HG02973 (cell line): Measurements from ENCODE around the gene L3MBTL3.
"Not testable (repeated sequence)": the region's sequence is repeated elsewhere in the genome, so short reads cannot be mapped to it uniquely, and the experiment has no call there.

Experiments used
- ATAC-seq: cut with Tn5 transposase; IDR thresholded peaks from one replicate; pipeline ENCODE4 v1.9.1; 2021; ENCODE audit warnings: moderate library complexity; ENCODE audit not compliant: unreplicated experiment

Gene L3MBTL3

DNA sequence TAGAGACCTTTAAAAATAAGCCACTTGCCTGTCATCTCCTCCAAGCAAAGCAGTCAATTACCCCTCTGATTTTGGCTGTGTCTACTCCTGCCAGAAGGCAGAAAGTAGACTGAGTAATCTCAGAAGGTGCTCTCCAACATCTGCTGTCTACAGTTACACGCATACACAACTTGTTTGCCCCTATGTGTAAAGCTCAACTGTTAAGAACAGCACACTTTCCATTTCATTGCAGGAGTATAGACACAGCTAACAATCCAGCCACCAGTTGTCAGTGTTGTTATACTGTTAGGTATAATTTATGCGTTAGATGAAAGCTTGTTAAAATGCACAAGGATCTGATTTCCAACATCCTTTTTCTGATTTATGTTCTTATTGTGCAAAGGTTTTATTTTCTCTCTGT is 116.2 kb downstream of the L3MBTL3 start:
- no peak for ATAC-seq

DNA sequence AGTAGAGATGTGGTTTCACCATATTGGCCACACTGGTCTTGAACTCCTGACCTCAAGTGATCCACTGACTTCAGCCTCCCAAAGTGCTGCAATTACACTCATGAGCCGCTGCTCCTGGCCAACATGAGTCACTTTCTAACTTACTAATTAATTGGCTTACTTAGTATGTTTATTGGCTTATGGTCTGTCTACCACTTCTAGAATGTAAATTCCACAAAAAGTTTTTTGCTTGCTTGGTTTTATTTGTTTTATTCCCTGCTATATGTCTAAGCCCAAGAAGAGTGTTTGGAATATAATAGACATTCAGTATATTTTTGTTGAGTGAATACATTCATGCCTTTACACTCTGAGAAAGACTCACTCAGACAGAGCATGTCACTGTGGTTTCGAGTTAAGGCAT is 118.4 kb downstream of the L3MBTL3 start:
- ATAC-seq: no peak

GRCh38 chr6:130138116-130138908 is 119.9 kb downstream of the L3MBTL3 start:
- ATAC-seq: peak; percentile 83

DNA sequence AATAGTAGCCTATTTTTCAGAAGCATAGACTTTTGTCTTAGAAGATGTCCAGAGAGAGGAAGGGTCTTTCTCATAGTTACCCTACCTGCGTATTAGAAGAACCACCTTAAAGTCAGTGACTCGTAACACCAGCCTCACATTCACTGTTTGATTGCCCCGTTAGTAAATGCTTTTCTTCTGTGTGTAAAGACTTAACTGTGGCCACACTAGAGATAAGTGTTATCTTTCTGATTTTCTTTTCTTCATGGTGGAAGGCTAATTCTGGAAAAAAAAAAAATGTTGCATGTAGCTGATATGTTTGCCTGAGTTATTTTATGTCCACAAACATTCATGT is 120.5 kb downstream of the L3MBTL3 start:
- peak; percentile 33 for ATAC-seq

DNA sequence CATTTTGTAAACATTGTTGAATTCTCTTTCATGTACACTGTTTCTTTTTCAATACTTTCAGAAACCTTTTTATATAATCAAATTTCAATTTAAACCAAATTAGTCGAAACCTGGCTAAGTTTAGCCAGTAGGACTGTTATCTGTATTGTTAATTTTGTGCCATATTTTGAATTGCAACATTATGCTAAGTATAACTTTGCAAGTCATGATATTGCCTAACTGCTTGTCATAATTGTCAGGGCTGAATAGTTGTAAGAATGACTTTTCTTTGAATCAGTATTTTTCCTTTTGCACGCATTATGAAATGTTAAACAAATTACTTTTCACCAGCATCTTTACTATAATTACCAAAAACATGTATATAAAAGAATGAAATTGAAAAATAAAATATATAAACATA is 121.7 kb downstream of the L3MBTL3 start:
- no peak for ATAC-seq

GRCh38 chr6:130143709-130144108 is 125.3 kb downstream of the L3MBTL3 start:
- ATAC-seq: no peak

- no peak for ATAC-seq
Observed at GRCh38 chr6:130147111-130147510, 128.7 kb downstream of the L3MBTL3 start.

DNA sequence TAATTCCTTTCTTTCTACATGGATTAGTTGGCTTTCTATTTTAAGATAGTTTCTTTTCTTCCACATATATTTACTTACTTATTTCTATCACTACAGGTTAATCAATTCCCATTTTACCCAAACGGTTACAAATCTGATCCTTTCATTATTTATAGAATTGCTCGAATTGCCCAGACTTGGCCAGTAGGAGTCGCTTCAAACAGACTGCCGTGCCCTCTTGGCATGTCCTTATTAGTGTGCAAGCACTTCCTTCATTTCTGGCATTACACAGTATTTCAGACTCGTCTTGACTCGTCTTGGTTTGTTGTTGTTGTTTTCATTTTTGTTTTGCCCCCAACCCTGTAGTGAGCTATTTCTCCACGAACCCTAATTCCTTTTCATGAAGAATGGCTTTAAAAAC is 129.8 kb downstream of the L3MBTL3 start:
- no peak for ATAC-seq

- ATAC-seq: not testable (repeated sequence)
Observed at GRCh38 chr6:130149016-130149415, 130.6 kb downstream of the L3MBTL3 start.

GRCh38 chr6:130150906-130151305 is 132.5 kb downstream of the L3MBTL3 start:
- ATAC-seq: no peak

GRCh38 chr6:130152908-130153510 is 134.6 kb downstream of the L3MBTL3 start:
- no peak for ATAC-seq

DNA sequence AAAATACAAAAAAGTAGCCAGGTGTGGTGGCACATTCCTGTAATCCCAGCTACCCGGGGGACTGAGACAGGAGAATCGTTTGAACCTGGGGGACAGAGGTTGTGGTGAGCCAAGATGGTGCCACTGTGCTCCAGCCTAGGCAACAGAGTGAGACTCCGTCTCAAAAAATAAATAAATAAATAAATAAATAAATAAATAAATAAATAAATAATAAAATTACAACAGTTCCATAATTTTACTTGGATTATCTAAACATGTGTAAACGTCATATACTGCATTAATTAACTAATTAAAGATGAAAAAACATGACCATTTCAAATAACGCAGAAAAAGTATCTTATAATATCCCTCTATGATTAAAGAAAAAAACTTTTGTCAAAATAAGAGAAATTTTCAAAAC is 138.5 kb downstream of the L3MBTL3 start:
- no peak for ATAC-seq

GRCh38 chr6:130158056-130158455 is 139.7 kb downstream of the L3MBTL3 start:
- no peak for ATAC-seq

- no peak for ATAC-seq
Observed at GRCh38 chr6:130158548-130158947, 140.2 kb downstream of the L3MBTL3 start.

- no peak for ATAC-seq
Observed at GRCh38 chr6:130159956-130160355, 141.6 kb downstream of the L3MBTL3 start.

GRCh38 chr6:130161683-130162404 is 143.5 kb downstream of the L3MBTL3 start:
- ATAC-seq: peak; percentile 64

- ATAC-seq: no peak
Observed at GRCh38 chr6:130162421-130162820, 144.0 kb downstream of the L3MBTL3 start.

DNA sequence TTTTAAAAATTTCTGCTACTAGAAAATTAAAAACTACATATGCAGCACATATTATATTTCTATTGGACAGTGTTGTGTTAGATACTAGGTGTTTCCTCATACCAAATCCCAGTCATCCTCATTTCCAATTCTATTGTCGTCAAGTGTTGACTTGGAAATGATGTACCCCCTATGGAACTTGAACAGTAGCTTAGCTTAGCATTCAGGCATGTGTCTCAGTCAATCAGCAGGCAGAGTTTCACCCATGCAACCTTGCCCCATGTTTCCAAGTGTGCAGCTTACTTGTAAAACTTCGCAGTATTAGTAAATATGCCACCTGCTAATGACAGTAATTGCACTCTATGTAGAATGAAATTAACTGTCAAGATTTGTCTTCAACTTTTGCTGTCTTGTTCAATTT is 144.9 kb downstream of the L3MBTL3 start:
- no peak for ATAC-seq

- ATAC-seq: no peak
Observed at GRCh38 chr6:130164251-130164650, 145.9 kb downstream of the L3MBTL3 start.

DNA sequence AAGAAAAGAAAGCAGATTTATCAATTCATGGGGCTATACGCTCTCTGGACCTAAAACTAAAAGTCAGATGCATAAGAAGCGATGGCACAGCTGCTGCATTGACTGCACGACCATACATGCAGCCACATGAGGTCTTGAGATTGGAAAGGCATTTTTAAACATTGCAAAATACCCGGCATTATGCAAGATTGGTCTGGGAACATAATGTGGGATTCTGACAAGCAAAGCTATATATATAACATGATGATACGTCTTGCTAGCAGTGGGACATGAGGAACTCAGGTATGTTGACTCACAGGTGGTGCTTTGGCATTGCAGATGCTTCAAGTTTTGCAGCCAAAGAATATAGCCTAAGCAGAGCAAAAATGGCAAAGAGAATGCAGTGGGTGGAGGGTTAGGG is 149.3 kb downstream of the L3MBTL3 start:
- ATAC-seq: no peak

DNA sequence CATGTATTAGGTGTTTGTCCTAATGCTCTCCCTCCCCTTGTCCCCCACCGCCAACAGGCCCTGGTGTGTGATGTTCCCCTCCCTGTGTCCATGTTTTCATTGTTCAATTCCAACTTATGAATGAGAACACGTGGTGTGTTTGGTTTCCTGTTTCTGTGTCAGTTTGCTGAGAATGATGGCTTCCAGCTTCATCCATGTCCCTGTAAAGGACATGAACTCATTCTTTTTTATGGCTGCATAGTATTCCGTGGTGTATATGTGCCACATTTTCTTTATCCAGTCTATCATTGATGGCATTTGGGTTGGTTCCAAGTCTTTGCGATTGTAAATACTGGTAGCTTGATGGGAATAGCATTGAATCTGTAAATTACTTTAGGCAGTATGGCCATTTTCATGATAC is 151.8 kb downstream of the L3MBTL3 start:
- not testable (repeated sequence) for ATAC-seq

GRCh38 chr6:130173377-130174004 is 155.1 kb downstream of the L3MBTL3 start:
- not testable (repeated sequence) for ATAC-seq
